Astrocyte of the spinal cord (primary cell): ENCODE measurements around the gene TBCD.

ENCODE experiments used
- DNase-seq: peaks from one replicate; pipeline ENCODE4 v3.0.0; 2011; ENCODE audit warnings: low read depth, low spot score
- H3K4me3 ChIP-seq: 2 replicates; pipeline ENCODE4 v1.5.1; 2011; ENCODE audit warnings: low read depth, mild to moderate bottlenecking, low read length, moderate library complexity
- CTCF ChIP-seq: IDR thresholded peaks from 2 replicates; pipeline ENCODE4 v1.5.1; 2012; ENCODE audit warnings: low read depth, mild to moderate bottlenecking, low read length, inconsistent platforms
- in situ Hi-C: cut with HindIII; loops from 2 replicates; pipeline ENCODE4 v1.10.0; 2017; ENCODE audit warnings: low sequenced_read_pairs

TBCD gene

GRCh38 chr17:82956146-82956725 lies 204.4 kb downstream of the TBCD start:
- no peak for TF ChIP-seq CTCF
- in situ Hi-C loops: no loop called here
- DNase-seq: no peak
- H3K4me3 ChIP-seq: no peak overlapping the region

- no peak for DNase-seq
- TF ChIP-seq CTCF: no peak
- in situ Hi-C loops: no loop called here
These were observed 205.0 kb downstream of the TBCD start for GRCh38 chr17:82956726-82957468.

DNA sequence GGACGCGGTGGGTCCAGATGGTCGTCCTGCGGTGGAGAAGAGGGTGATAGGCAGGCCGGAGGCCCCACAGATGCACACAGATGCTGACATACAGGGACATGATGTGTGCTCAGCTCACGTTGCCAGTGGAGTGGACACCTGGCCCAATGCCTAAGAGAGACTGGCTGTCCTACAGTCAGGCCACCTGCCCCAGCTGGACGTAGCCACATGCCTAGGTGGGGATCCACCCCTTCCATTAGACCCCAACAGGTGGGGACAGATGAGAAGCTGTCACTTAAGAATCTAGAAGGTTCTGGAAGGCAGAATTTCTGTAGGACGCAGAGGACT lies 205.6 kb downstream of the TBCD start:
- TF ChIP-seq CTCF: no peak
- H3K4me3 ChIP-seq: no peak overlapping the region
- in situ Hi-C loops: no loop called here
- DNase-seq: no peak

More at GRCh38 chr17:82956726-82957468, 205.0 kb downstream of the TBCD start:
- H3K4me3 ChIP-seq: no peak overlapping the region

GRCh38 chr17:82957961-82958561 lies 206.2 kb downstream of the TBCD start:
- TF ChIP-seq CTCF: no peak
- H3K4me3 ChIP-seq: no peak overlapping the region
- no peak for DNase-seq
- in situ Hi-C loops: no loop called here

DNA sequence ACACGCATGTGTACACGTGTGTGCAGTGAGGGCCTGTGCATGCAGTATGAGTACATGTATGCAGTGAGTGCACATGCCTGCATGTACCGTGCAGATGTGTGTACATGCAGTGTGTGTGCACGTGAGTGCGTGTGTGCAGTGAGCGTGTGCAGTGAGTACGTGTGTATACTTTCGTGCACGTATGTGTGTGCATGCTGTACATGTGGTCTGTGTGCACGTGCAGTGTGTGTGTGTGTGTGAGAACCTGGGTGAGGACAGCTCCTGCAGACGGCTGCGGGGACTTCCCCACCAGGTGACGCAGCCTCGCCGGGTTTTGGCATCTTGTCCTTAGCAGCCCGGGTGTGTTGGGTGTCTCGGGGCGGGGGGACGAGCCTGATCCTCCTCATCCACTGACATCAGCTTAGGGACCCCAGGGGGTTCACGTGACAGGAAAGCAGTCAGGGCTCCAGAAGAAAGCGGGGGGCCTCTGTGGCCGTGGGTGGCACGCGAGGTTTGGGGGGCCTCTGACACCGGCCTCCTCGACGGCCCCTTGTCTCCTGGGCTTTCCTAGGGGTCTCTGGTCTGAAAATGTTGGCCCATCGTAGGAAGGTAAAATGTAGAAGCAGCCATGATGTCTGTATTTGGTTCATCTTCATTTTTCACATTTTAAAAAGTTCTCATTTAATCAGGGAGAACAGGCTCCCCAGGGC lies 207.5 kb downstream of the TBCD start:
- no peak overlapping the region for H3K4me3 ChIP-seq
- no peak for TF ChIP-seq CTCF
- DNase-seq: no peak
- in situ Hi-C loops: no loop called here

GRCh38 chr17:82959990-82960418 lies 208.1 kb downstream of the TBCD start:
- in situ Hi-C loops: no loop called here
- TF ChIP-seq CTCF: no peak
- H3K4me3 ChIP-seq: no peak overlapping the region
- no peak for DNase-seq
